ENCODE measurements around the gene SMAD3.

Gene SMAD3

GRCh38 chr15:67210555-67211168 lies 145.3 kb downstream of the SMAD3 start:
- no peak for DNase-seq

- DNase-seq = no peak
Measured at GRCh38 chr15:67212684-67213367, 147.4 kb downstream of the SMAD3 start.

DNA sequence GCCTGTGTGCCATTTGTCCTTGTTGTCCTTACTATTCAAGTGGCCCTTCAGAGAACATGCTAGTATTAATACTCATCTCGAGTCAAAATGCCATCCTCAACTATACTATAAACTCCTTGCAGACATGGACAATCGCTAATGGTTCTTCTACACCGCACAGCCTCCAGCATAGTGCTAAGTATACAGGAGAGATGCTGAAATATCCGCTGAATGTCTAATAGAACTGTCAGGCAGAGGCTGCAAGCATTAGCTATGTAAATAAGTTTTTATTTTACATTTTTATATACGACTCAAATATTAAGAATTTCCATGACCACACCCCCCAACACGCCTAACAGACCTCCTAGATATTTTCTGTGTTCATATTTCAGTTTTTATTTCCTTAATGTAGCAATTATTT lies 149.7 kb downstream of the SMAD3 start:
- no peak for DNase-seq

- no peak for DNase-seq
Measured at GRCh38 chr15:67216859-67217258, 151.5 kb downstream of the SMAD3 start.

- no peak for DNase-seq
Measured at GRCh38 chr15:67218428-67218827, 153.0 kb downstream of the SMAD3 start.

DNA sequence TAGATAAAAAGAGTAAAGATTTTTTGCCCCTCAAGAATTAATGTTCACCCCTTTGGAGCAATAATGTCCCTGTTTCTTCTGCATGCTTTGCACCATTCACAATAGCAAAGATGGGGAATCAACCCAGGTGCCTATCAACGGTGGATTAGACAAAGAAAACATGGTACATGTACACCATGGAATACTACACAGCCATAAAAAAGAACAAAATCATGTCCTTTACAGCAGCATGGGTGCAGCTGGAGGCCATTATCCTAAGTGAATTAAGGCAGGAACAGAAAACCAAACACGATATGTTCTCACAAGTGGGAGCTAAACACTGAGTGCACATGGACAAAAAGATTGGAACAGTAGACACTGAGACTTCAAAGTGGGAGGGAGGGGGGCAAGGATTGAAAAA lies 153.9 kb downstream of the SMAD3 start:
- DNase-seq = no peak

DNA sequence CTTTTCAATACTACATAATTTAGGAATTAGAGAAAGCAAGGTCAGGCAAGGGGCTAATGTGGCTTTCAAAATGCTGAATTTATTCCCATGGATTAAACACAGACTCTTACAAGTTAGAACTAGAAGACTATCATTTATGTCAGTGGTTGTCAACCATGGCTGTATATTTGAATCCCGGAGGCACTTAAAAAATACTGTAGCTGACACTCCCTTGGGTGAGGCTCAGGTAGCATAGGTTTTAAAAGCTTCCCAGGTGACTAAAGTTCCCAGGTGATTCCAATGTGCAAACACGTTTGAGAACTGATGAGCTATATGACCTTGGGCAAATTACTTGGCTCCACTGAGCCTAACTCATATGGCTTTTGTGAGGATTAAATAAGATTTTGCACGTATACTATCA lies 159.5 kb downstream of the SMAD3 start:
- DNase-seq = no peak

- no peak for DNase-seq
Measured at GRCh38 chr15:67225336-67225735, 159.9 kb downstream of the SMAD3 start.

DNA sequence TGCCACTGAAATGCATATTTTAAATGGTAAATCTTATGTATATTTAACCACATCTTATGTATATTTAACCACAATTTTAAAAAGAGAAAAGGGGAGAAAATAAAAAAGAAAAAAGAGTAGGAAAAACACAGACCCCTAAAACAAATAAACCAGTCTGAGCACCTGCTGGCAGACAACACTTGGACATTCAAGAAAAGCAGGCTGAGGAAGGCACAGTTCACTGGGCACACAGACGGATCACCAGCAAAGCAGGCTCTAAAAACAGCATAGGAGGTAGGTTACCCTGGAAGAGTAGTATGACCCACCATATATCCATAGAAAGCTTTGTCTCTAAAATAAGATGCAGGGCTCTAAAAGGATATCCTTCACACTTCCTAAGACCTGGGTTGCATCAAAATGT lies 162.0 kb downstream of the SMAD3 start:
- DNase-seq = no peak

DNA sequence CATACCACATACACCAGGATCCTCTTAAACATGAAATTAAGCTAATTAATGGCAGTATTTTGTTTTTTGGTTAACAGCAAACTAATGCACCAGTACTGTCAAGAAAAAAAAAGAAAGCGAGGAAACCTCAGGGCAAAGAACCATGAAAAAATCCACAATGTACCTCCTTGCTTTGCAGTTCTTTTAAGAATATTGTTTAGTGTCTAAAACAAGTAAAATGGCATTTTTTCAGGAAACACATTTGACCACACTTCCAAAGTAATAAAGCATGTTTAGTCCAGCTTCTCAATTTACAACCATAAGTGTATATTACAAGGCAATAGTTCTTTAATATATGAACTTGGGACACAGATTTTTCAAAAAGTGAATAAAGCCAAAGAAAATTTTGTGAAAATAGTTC lies 162.4 kb downstream of the SMAD3 start:
- no peak for DNase-seq

- no peak for DNase-seq
Measured at GRCh38 chr15:67228286-67228685, 162.9 kb downstream of the SMAD3 start.

GRCh38 chr15:67230504-67230903 lies 165.1 kb downstream of the SMAD3 start:
- DNase-seq = no peak

DNA sequence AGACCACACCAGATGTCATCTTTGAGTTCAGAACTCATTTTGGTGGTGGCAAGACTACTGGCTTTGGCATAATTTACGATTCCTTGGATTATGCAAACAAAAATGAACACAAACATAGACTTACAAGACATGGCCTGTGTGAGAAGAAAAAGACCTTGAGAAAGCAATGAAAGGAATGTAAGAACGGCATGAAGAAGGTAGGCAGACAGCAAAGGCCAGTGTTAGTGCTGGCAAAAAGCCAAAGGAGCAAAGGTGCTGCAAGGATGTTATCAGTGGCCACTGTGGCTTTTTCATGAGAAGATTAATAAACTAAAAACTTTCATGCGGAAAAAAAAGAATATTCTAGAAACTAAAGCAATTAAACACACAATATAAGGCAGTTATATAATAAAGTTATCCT lies 167.2 kb downstream of the SMAD3 start:
- DNase-seq = no peak

DNA sequence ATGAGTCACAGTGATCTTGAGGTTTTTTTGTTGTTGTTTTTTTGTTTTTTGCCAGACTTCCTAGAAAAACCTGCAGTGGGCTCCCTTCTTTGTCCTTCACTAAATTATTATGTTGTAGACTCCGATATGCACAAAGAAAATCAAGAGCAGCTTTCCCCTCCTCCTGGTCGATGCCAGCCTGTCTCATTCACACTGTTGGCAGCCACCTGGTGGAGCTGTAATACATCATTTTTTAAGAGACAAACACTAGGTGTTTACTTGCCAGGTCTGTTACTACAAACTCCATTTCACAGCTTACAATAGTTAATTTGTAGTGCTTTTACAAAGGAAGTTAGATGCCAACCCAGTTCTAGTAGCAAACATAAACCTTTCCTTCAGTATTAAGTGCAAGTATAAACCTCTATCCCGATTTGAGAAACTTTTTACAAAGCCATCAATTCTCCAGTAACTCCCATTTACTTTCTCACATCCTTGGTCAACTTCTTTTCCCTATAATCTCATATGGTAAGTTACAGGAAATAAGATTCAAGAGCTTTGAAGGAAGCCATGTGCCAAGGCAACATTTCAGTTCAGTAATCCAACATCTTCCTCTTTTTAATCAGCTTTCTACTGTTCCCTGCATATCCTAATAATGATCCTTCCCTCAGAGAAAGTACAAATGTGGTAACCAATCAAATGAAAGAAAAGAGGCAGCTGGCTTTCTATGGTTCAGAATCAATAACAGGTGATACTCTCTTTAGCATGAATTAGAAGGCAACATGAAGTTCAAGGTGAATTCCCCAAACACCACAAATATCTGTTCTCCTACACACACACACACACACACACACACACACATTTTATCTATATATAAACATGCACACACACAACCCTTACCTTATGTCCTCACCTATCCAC lies 175.1 kb downstream of the SMAD3 start:
- no peak for DNase-seq

- DNase-seq = no peak
Measured at GRCh38 chr15:67241132-67241855, 175.9 kb downstream of the SMAD3 start.

- no peak for DNase-seq
Measured at GRCh38 chr15:67242708-67243111, 177.3 kb downstream of the SMAD3 start.
